OCI-LY7 (cell line): ENCODE results near the gene GPR21.

Source experiments
- EZH2phosphoT487 ChIP-seq: fragments of 200-600 bp; sonication (generic); IDR thresholded peaks from 2 replicates; pipeline ENCODE4 v1.6.1; 2018; ENCODE audit warnings: low read depth, borderline replicate concordance, mild to moderate bottlenecking, mixed run types, antibody characterized with exemption, low read length, moderate library complexity, mixed read lengths
- TF ChIP-seq, protein P1 (sequence below): fragments of 200-600 bp; sonication (generic); conservative IDR thresholded peaks from 2 replicates; pipeline ENCODE4 v1.5.1; 2014; ENCODE audit warnings: mild to moderate bottlenecking, antibody characterized with exemption, low read length, moderate library complexity, mixed read lengths

GRCh38 chr9:123033352-123033751, at the start of gene GPR21:
- TF ChIP-seq, protein P1, sequence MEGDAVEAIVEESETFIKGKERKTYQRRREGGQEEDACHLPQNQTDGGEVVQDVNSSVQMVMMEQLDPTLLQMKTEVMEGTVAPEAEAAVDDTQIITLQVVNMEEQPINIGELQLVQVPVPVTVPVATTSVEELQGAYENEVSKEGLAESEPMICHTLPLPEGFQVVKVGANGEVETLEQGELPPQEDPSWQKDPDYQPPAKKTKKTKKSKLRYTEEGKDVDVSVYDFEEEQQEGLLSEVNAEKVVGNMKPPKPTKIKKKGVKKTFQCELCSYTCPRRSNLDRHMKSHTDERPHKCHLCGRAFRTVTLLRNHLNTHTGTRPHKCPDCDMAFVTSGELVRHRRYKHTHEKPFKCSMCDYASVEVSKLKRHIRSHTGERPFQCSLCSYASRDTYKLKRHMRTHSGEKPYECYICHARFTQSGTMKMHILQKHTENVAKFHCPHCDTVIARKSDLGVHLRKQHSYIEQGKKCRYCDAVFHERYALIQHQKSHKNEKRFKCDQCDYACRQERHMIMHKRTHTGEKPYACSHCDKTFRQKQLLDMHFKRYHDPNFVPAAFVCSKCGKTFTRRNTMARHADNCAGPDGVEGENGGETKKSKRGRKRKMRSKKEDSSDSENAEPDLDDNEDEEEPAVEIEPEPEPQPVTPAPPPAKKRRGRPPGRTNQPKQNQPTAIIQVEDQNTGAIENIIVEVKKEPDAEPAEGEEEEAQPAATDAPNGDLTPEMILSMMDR: no peak
- no peak for TF ChIP-seq EZH2phosphoT487
